Measurements from ENCODE around the gene KLHL2.

The KLHL2 gene

GRCh38 chr4:165293927-165294649, 86.7 kb downstream of the KLHL2 start:
- no peak for DNase-seq

- DNase-seq = no peak
These were observed 87.5 kb downstream of the KLHL2 start for GRCh38 chr4:165294907-165295306.

GRCh38 chr4:165297626-165298025, 90.3 kb downstream of the KLHL2 start:
- no peak for DNase-seq

- no peak for DNase-seq
These were observed 92.2 kb downstream of the KLHL2 start for GRCh38 chr4:165299399-165300060.

GRCh38 chr4:165301833-165302232, 94.5 kb downstream of the KLHL2 start:
- DNase-seq = no peak

GRCh38 chr4:165302658-165303057, 95.3 kb downstream of the KLHL2 start:
- no peak for DNase-seq

GRCh38 chr4:165308166-165308565, 100.8 kb downstream of the KLHL2 start:
- DNase-seq = no peak

GRCh38 chr4:165308606-165309005, 101.2 kb downstream of the KLHL2 start:
- DNase-seq = no peak

- DNase-seq = no peak
These were observed 102.1 kb downstream of the KLHL2 start for GRCh38 chr4:165309456-165309855.

- no peak for DNase-seq
These were observed 105.1 kb downstream of the KLHL2 start for GRCh38 chr4:165312506-165312905.

GRCh38 chr4:165319030-165319429, 111.7 kb downstream of the KLHL2 start:
- DNase-seq = no peak

GRCh38 chr4:165319509-165319908, 112.1 kb downstream of the KLHL2 start:
- DNase-seq = no peak

GRCh38 chr4:165324236-165324917, 117.0 kb downstream of the KLHL2 start:
- no peak for DNase-seq

GRCh38 chr4:165324918-165325304, 117.5 kb downstream of the KLHL2 start:
- no peak for DNase-seq

- no peak for DNase-seq
These were observed 118.6 kb downstream of the KLHL2 start for GRCh38 chr4:165325732-165326512.

- DNase-seq = peak; percentile 19
These were observed 119.5 kb downstream of the KLHL2 start for GRCh38 chr4:165326831-165327210.

- peak; percentile 98 for DNase-seq
These were observed 120.1 kb downstream of the KLHL2 start, which contains the start of gene MSMO1 for GRCh38 chr4:165327211-165328100. MSMO1 (plus strand) TSS chr4:165327669; CDS start chr4:165333371, 5,702 bp downstream.

GRCh38 chr4:165328101-165328425, 120.7 kb downstream of the KLHL2 start:
- no peak for DNase-seq

- no peak for DNase-seq
These were observed 121.3 kb downstream of the KLHL2 start for GRCh38 chr4:165328708-165329107.

GRCh38 chr4:165330071-165330470, 122.7 kb downstream of the KLHL2 start:
- no peak for DNase-seq

- no peak for DNase-seq
These were observed 123.3 kb downstream of the KLHL2 start for GRCh38 chr4:165330666-165331065.

- no peak for DNase-seq
These were observed 124.0 kb downstream of the KLHL2 start for GRCh38 chr4:165331359-165331758.

Data from CD4-positive, alpha-beta T cell treated with Interferon gamma for 1 hour (primary cell).